GM19238 (cell line): ENCODE data around the gene STX5.
"Not testable (repeated sequence)": the region's sequence is repeated elsewhere in the genome, so short reads cannot be mapped to it uniquely, and the experiment has no call there.

Experiments
- DNase-seq: peaks from one replicate; pipeline ENCODE4 v3.0.0; 2011; ENCODE audit warnings: low spot score; ENCODE audit not compliant: insufficient read length

STX5 gene

GRCh38 chr11:62854825-62855570, 23.1 kb upstream of the STX5 start:
- DNase-seq = no peak

GRCh38 chr11:62854013-62854824, 22.4 kb upstream of the STX5 start:
- DNase-seq = no peak

- no peak for DNase-seq
These were observed 21.6 kb upstream of the STX5 start for GRCh38 chr11:62853279-62853965.

- no peak for DNase-seq
These were observed 20.8 kb upstream of the STX5 start for GRCh38 chr11:62852523-62853188.

- no peak for DNase-seq
These were observed 20.1 kb upstream of the STX5 start for GRCh38 chr11:62851807-62852522.

GRCh38 chr11:62850911-62851806, 19.3 kb upstream of the STX5 start:
- no peak for DNase-seq

DNA sequence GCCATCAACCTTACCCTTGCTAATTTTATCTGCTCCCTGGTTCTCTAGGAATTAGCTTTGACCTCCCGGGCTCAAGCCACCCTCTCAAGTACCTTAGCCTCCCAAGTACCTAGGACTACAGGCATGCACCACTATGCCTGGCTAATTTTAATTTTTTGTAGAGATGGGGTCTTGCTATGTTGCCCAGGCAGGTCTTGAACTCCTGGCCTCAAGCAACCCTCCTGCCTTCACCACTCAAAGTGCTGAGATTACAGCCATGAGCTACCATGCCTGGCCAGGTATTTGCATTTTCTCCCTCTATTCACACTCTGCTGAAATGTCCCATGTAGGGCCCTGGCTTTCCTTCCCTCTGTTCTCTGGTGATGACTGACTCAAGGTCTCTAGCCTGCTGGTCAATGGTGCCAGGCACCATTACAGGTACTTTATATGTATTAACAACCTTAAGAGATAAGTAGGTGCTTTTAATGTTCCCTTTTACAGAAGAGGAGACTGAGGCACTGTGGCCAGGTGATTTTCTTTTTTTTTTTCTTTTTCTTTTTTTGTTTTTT, 16.0 kb upstream of the STX5 start:
- DNase-seq = no peak

DNA sequence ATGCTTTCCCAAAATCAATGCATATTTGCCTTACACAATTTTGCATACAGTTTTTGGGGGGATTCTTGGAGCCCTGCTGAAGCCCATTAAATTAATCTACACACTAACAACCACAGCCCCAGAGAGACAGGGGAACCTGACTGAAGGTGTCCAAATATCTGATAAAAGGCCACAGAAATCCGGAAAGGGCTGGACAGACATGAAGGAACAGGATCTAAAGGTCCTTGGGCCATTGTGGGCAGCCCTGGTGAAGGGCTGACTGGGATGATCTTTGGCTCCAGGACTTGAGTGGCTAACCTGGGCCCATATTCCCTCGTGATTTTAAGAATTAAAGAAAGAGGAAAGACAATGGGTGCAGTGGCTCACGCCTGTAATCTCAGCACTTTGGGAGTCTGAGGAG, 14.3 kb upstream of the STX5 start:
- no peak for DNase-seq

DNA sequence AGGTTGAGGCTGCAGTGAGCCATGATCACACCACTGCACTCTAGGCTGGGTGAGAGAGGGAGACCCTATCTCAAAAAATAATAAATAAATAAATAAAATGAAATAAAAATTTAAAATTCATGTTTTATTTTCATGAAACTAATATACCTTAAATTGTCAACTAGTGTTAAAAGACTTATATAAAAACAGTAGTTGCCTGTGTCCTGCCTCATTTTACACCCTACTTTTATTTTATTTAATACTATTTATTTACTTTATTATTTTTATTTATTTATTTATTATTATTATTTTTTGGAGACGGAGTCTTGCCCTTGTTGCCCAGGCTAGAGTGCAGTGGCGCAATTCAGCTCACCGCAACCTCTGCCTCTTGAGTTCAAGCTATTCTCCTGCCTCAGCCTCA, 12.3 kb upstream of the STX5 start:
- no peak for DNase-seq

GRCh38 chr11:62843466-62843865, 11.6 kb upstream of the STX5 start:
- DNase-seq = no peak

- DNase-seq = not testable (repeated sequence)
These were observed 11.0 kb upstream of the STX5 start for GRCh38 chr11:62842891-62843290.

GRCh38 chr11:62842171-62842741, 10.4 kb upstream of the STX5 start:
- no peak for DNase-seq

- DNase-seq = peak; percentile 75
These were observed 9.7 kb upstream of the STX5 start for GRCh38 chr11:62841361-62842170.

DNA sequence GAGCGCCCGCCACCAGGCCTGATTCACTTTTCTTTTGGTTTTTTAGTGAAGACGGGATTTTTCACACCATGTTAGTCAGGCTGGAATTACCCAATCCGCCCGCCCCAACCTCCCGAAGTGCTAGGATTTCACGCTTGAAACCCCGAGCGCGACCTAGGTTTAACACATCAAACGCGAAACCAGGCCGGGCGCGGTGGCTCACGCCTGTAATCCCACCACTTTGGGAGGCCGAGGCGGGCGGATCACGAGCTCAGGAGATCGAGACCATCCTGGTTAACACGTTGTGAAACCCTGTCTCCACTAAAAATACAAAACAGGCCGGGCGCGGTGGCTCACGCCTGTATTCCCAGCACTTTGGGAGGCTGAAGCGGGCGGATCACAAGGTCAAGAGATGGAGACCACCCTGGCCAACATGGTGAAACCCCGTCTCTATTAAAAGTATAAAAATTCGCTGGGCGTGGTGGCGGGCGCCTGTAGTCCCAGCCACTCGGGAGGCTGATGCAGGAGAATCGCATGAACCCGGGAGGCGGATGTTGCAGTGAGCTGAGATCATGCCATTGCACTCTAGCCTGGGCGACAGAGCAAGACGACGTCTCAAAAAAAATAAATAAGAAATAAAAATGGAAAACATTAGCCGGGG, 9.0 kb upstream of the STX5 start:
- not testable (repeated sequence) for DNase-seq

DNA sequence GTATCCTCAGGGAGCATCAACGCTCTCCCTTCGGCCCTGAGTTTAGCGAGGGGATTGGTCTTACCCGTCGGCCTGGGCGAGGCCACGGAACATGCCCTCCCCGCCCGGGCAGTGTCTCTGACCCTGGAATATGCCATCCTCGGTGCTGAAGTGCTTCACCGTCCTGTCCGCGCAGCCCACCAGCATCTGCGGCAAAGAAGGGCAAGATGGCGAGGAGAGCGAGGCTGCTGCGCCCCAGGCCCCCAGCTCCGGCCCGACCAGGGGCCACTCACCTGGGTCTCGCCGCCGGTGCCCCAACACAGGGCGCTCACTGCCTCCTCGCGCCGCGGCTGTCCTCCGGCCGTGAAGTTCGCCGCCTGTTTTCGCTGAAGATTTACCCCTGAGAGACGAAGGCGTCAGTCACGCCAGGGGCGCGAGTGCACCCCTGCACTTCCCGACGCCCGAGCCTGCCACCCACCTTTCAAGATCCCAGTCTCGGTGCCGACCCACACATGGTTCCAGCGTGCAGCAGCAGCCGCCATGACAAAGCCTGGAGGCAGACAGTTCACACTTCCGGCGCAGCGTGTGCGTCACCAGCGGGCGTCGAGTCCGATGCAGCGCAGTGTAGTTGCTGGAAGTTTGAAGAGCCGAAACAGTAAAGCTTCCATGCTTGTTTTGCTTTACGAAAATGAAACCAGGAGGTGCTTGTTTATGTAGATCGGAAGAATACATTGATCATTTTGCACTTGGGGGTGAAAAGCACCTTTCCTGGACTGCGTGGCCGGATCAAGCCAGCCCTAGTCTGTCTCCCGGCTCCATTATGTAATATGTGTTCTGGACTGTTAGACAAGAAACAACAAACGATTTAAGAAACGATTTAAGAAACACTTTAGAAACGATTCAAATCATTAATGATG, 7.4 kb upstream of the STX5 start, which contains the start of gene WDR74:
Gene WDR74, minus strand, starts transcription at position 541 of the 896 bp plus-strand sequence. Its CDS starts 20 bp downstream, at position 521.
- DNase-seq = peak; percentile 81

DNA sequence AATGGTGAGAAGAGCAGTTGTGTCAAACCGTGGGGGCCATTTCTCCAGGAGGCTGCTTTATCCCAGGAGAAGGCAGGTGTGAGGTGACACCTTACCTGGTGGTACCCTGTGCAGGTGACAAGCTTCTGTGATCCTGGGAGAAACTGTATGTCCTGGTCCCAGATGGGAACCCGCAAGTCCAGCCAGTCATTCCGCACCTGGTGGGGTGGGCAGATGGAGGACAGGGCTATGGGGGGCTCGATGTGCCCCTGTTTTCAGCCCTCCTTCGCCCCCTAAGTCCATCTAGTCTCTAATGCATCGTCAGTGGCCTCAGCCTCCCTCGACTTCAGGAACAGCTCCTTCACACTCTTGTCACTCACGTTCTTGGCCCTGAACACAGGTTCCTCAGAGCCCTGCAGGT, 3.5 kb upstream of the STX5 start:
- DNase-seq = no peak
